ENCODE data around the gene TESMIN.

TESMIN gene

DNA sequence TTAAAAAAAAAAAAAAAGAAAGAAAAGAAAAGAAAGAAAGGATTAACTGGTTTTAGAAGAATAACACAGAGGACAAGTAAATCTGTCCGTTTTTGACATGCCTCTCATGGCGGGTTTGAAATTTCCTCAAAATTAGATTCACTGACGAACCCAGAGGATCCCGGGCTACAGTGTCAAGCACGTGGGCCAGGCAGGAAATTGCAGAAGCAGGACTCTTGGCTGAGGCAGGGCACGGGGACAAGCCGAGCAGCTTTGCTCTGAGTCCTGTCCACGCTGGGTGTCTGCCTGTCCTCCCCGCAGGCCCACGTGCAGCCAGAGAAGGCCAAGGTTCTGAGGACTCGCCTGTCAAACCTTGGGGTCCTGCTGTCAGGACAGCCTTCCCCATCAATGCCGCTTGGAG lies 42.3 kb downstream of the TESMIN start:
- H3K4me3 ChIP-seq (replicated peaks in 1 of 2; ENCODE audit: low read depth in 2 of 2, low read length in 2 of 2), result no peak overlapping the region
- TF ChIP-seq, protein P1, sequence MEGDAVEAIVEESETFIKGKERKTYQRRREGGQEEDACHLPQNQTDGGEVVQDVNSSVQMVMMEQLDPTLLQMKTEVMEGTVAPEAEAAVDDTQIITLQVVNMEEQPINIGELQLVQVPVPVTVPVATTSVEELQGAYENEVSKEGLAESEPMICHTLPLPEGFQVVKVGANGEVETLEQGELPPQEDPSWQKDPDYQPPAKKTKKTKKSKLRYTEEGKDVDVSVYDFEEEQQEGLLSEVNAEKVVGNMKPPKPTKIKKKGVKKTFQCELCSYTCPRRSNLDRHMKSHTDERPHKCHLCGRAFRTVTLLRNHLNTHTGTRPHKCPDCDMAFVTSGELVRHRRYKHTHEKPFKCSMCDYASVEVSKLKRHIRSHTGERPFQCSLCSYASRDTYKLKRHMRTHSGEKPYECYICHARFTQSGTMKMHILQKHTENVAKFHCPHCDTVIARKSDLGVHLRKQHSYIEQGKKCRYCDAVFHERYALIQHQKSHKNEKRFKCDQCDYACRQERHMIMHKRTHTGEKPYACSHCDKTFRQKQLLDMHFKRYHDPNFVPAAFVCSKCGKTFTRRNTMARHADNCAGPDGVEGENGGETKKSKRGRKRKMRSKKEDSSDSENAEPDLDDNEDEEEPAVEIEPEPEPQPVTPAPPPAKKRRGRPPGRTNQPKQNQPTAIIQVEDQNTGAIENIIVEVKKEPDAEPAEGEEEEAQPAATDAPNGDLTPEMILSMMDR (IDR thresholded peaks at IDR 0.05; ENCODE audit: low read depth, low read length), result no peak
- no peak for DNase-seq (ENCODE audit: low read depth in 2 of 2)

DNA sequence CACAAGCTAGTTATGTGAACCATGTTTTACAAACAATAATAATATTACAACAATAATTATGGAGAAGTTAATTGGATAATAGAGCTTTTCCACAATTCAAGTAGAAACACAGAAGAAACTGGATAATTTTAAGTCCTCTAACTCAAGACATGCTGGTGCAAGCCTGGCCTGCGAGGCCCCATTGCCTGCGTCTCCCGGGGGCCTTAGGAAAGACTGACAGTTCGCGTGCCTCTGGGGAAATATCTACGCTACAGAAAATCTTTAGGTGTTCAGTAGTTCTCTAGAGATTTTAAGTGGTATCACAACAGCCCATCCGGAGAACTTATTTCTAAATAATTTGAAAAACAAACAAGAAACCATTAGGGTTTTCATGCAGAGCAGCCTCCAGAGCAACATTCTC lies 43.8 kb downstream of the TESMIN start:
- DNase-seq (ENCODE audit: low read depth in 2 of 2), result no peak
- TF ChIP-seq, protein P1 (IDR thresholded peaks at IDR 0.05; ENCODE audit: low read depth, low read length), result no peak
- H3K4me3 ChIP-seq (replicated peaks in 1 of 2; ENCODE audit: low read depth in 2 of 2, low read length in 2 of 2), result no peak overlapping the region

DNA sequence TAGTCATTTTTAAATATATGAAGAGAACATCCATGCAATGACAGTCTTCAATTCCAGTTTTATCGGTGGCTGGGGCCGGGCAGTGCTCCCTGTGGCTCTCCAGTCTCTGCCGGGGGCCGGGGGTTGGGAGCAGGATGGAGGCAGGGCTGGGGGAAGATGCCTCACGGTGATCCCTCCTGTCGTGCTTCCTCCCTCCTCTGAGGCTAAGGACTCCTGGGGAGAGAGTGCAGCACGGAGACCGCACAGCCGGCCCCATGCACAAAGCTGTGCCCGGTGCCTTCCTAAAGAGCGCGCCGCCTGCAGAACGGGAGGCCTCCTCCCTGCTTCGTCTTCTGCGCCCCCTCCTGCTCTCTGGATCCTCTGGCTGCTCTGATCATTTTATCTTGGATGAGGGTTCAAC lies 46.4 kb downstream of the TESMIN start:
- H3K4me3 ChIP-seq (replicated peaks in 1 of 2; ENCODE audit: low read depth in 2 of 2, low read length in 2 of 2), result no peak overlapping the region

DNA sequence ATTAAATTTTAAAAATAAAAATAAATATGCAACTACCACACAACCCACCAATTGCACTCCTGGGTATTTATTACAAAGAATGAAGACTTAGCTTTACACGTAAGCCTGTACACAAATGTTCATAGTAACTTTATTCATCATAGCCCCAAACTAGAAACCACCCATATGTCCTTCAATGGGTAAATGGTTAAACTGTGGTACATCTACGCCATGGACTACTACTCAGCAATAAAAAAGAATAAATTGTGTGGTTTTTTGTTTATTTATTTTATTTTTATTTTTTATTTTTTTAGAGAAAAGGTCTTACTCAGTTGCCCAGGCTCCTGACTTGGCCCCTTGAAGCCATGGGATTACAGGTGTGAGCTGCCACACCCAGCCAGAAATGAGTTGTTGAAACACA lies 52.3 kb downstream of the TESMIN start:
- DNase-seq (ENCODE audit: low read depth in 2 of 2), result no peak
- H3K4me3 ChIP-seq (replicated peaks in 1 of 2; ENCODE audit: low read depth in 2 of 2, low read length in 2 of 2), result no peak overlapping the region
- TF ChIP-seq, protein P1 (IDR thresholded peaks at IDR 0.05; ENCODE audit: low read depth, low read length), result no peak

More for the DNA sequence above, 46.4 kb downstream of the TESMIN start:
- TF ChIP-seq, protein P1 (IDR thresholded peaks at IDR 0.05; ENCODE audit: low read depth, low read length), result no peak
- no peak for DNase-seq (ENCODE audit: low read depth in 2 of 2)

DNA sequence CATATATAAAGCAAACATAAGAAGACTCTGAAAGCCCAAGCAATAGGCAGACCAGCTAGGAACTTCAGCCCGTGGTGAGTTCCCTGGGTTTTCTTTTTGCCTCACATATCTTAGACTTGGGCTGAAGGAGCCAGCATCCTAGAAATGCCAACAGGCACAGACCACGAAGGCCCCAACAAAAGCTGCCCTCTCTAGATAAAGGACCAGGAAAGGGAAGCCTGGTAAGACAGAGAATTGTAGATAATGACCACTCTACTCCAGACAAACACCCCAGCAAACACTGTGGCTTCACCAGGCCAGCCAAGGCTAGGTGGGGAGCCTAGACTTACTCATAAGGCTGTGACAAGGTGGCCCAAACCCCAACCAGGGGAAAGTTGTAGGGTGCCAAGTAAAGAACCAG lies 55.8 kb downstream of the TESMIN start:
- TF ChIP-seq, protein P1 (IDR thresholded peaks at IDR 0.05; ENCODE audit: low read depth, low read length), result no peak
- H3K4me3 ChIP-seq (replicated peaks in 1 of 2; ENCODE audit: low read depth in 2 of 2, low read length in 2 of 2), result no peak overlapping the region
- DNase-seq (ENCODE audit: low read depth in 2 of 2), result no peak

DNA sequence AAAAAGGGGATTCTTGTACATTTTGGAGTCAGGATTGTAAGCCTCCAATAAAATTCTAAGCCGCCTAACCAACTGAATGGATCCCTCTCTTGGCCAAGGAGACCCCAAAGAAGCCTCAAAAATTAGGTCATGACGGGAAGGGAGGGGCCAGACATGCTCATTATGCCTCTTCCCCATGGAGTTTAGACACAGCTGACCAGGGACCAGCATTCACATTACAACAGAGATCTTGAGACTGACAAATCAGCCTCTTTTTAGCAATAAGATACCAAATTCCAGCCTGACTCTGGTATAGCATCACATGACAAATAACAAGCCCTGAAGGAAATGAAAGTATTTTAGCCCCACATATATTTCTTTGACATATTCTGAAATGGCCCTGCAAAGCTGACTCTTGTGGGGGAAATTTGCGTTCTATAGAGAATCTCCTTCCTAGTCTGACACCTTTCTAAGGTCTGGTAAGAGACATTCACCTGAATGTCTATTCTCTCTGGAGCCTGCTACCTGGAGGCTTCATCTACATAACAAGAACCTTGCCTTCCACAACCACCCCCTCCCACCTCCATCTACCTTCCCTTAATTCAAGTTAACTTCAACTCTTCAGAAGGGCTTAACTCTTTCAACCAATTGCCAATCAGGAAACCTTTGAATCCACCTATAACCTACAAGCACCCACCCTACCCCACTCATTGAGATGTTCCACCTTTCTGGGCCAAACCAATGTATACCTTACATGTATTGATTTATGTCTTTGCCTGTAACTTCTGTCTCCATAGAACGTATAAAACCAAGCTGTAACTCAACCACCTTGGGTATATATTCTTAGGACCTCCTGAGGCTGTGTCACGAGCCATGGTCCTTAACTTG lies 56.7 kb downstream of the TESMIN start:
- TF ChIP-seq, protein P1 (IDR thresholded peaks at IDR 0.05; ENCODE audit: low read depth, low read length), result no peak
- no peak for DNase-seq (ENCODE audit: low read depth in 2 of 2)
- H3K4me3 ChIP-seq (replicated peaks in 1 of 2; ENCODE audit: low read depth in 2 of 2, low read length in 2 of 2), result no peak overlapping the region
